Activated B cell treated with CpG ODN at 0.5 μM for 24 hours (primary cell): ENCODE measurements around the gene MAN1B1. TPM values are rescaled to one million over a fixed set of nuclear protein-coding genes. Genes with fewer than 3 reads are reported as not detected.

Experiments
- ATAC-seq: fragments of 200-7000 bp; cut with Tn5 transposase; one replicate; pipeline ENCODE4 v1.10.0; 2021; ENCODE audit warnings: low read depth, mild to moderate bottlenecking, moderate library complexity
- CTCF ChIA-PET: fragments of 350-600 bp; sonication (Branson Sonifier 250); formaldehyde crosslinking; loops from one replicate; lab custom pipeline; 2021; ENCODE audit warnings: antibody characterized with exemption; lab: Charles Lee
- POLR2A ChIA-PET: fragments of 350-600 bp; sonication (Branson Sonifier 250); formaldehyde crosslinking; loops from one replicate; lab custom pipeline; 2021; ENCODE audit warnings: antibody characterized with exemption; lab: Charles Lee
- DNase-seq: peaks from one replicate; pipeline ENCODE4 v3.0.0; 2022
- H3K27ac Mint-ChIP-seq: one replicate; pipeline ENCODE4 v1.8.0; 2020; ENCODE audit warnings: mixed read lengths
- H3K27me3 Mint-ChIP-seq: one replicate; pipeline ENCODE4 v1.8.0; 2021; ENCODE audit warnings: mixed read lengths
- H3K36me3 Mint-ChIP-seq: one replicate; pipeline ENCODE4 v1.8.0; 2021; ENCODE audit warnings: low read depth, mixed read lengths
- H3K4me1 Mint-ChIP-seq: one replicate; pipeline ENCODE4 v1.8.0; 2021; ENCODE audit warnings: mixed read lengths
- H3K4me3 Mint-ChIP-seq: one replicate; pipeline ENCODE4 v1.8.0; 2020; ENCODE audit warnings: mild to moderate bottlenecking, mixed read lengths
- H3K9me3 Mint-ChIP-seq: one replicate; pipeline ENCODE4 v1.8.0; 2020; ENCODE audit warnings: mixed read lengths
- intact Hi-C: fragments of 100-400 bp; cut with micrococcal nuclease; formaldehyde crosslinking; loops from one replicate; pipeline ENCODE4 v1.15.1; 2024
- total RNA-seq: library from RNA; stranded (reverse); gene quantifications from 2 replicates; pipeline ENCODE4 v1.2.3, GENCODE V29; 2022
- TF ChIP-seq, protein P1 (sequence below): fragments of 200-600 bp; IDR thresholded peaks from one replicate; pipeline ENCODE4 v1.8.0; 2022; ENCODE audit warnings: antibody characterized with exemption, mild to moderate bottlenecking

MAN1B1 gene
- total RNA-seq, 1 donor from 2014 or later, result 37.7 TPM

DNA sequence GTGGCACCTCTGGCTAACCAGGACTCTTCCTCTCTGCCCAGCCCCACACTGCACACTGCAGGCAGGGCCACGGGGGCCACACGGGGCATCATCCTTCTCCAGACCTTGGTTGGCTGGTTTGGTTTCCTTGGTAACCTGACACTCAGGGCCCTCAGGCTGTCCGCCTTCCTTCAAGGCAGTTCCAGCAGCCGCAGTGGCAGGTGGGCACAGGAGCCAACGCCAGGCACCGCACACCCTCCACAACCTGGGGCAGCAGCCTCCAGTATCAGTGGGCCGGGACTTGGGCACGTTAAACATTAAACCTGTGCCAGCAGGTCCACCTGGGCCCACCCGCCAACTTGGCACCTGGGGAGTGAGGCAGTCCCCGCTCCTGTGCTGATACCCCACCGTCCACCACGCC, 42.7 kb upstream of the MAN1B1 start:
- no peaks in the 10 kb centered on the region for H3K9me3 Mint-ChIP-seq
- peaks cover 16% of the 10 kb centered on the region for H3K4me1 Mint-ChIP-seq
- POLR2A ChIA-PET, result interaction anchor here (1.0 kb wide), 1 partner anchor 48 kb away, joined by 3 read pairs; the partner anchor contains the start of gene CLIC3
- intact Hi-C loops, result loop anchor here (10.0 kb wide), 1 partner anchor 81 kb away; no protein-coding TSS in a partner anchor
- H3K27me3 Mint-ChIP-seq, result peaks cover 24% of the 10 kb centered on the region
- DNase-seq (no peak), ATAC-seq (no peak)
- TF ChIP-seq, protein P1, sequence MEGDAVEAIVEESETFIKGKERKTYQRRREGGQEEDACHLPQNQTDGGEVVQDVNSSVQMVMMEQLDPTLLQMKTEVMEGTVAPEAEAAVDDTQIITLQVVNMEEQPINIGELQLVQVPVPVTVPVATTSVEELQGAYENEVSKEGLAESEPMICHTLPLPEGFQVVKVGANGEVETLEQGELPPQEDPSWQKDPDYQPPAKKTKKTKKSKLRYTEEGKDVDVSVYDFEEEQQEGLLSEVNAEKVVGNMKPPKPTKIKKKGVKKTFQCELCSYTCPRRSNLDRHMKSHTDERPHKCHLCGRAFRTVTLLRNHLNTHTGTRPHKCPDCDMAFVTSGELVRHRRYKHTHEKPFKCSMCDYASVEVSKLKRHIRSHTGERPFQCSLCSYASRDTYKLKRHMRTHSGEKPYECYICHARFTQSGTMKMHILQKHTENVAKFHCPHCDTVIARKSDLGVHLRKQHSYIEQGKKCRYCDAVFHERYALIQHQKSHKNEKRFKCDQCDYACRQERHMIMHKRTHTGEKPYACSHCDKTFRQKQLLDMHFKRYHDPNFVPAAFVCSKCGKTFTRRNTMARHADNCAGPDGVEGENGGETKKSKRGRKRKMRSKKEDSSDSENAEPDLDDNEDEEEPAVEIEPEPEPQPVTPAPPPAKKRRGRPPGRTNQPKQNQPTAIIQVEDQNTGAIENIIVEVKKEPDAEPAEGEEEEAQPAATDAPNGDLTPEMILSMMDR, result no peak
- no peaks in the 10 kb centered on the region for H3K36me3 Mint-ChIP-seq
- no peak overlapping the region for H3K27ac Mint-ChIP-seq
- CTCF ChIA-PET, result interaction anchor here (1.0 kb wide), 2 partner anchors 15 to 24 kb away, joined by 3 read pairs; no protein-coding TSS in a partner anchor
- no peak overlapping the region for H3K4me3 Mint-ChIP-seq

DNA sequence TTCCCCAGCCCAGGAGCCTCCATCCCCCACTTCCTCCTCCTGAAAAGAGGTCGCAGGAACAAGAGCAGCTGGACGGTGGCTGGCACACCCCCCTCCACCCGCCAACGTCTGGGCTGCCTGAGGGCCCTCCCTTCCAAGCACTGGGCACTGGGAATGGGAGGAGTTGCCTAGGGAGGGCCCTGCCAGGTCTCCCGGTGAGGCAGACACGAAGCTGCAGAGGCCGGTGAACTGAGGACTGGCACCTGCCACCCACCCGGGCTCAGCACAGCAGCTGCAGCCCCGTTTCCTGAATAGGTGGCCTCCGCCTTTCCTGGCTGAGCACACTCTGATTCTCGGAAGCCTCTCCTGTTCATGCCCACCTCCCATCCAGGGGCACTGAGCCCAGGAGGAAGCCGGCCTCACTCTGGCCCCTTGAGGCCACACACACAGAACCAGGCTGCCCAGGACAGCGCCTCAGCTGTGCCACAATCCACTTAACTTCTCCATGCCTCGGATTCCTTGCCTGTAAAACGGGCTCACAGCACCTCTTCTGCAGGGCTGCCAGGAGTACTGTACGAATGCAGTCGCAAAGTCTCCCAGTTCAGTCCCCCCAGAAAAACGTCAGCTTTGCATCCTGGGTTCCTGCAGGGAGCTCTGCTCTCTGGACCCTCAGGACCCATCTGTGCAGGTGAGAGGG, 42.1 kb upstream of the MAN1B1 start:
- no peak overlapping the region for H3K4me3 Mint-ChIP-seq
- H3K36me3 Mint-ChIP-seq, result no peaks in the 10 kb centered on the region
- ChIA-PET POLR2A (interaction anchor here (1.0 kb wide), 1 partner anchor 48 kb away, joined by 3 read pairs; the partner anchor contains the start of gene CLIC3), CTCF (interaction anchor here (1.0 to 1.3 kb wide), 3 partner anchors 9 to 23 kb away, joined by 3 to 7 read pairs (median 3); no protein-coding TSS in a partner anchor)
- ATAC-seq (no peak), DNase-seq (no peak)
- H3K27me3 Mint-ChIP-seq, result peaks cover 26% of the 10 kb centered on the region
- intact Hi-C loops, result loop anchor here (10.0 kb wide), 1 partner anchor 80 kb away; no protein-coding TSS in a partner anchor
- peaks cover 16% of the 10 kb centered on the region for H3K4me1 Mint-ChIP-seq
- no peak overlapping the region for H3K27ac Mint-ChIP-seq
- TF ChIP-seq, protein P1, result no peak
- no peaks in the 10 kb centered on the region for H3K9me3 Mint-ChIP-seq

DNA sequence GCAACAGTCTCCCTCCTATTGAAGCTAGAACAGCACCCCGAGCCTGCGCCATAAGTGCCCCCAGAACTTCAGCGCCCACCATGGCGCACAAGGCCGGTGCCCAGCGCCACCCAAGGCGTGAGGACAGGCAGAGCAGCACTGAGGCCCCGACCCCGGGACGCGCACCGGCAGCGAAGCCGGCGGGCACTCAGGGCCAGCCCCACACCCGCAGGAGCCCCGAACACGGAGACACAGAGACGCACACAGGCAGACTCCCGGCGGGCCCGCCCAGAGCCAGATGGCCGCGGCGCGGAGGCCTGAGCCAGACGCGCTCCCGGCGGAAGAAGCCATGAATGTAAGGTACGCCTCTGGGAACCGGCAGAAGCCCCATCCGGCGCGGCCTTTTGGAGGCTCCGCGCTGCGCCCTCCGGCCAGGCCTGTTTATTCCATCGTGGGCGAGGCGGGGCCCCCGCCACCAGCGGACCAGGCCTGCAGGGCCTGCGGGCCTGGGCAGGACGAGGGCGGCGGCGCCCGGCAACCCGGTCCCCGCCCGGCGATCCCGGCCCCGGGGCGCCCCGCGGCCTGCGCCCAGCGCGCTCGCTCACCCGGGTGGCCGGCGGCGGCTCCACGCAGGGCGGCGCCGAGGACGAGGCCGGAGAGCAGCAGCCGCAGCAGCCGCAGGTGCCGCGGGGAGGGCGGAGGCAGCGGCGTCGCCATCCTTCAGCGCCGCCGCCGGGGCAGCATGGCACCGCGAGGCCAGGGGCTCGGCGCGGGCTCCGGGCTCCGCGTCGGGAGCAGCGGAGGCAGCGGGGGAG, 41.3 kb upstream of the MAN1B1 start:
- DNase-seq (no peak), ATAC-seq (no peak)
- Mint-ChIP-seq H3K4me1 (peaks cover 16% of the 10 kb centered on the region), H3K27me3 (peaks cover 33% of the 10 kb centered on the region), H3K9me3 (no peaks in the 10 kb centered on the region), H3K27ac (no peak overlapping the region), H3K4me3 (no peak overlapping the region), H3K36me3 (no peaks in the 10 kb centered on the region)
- TF ChIP-seq, protein P1, result no peak
- CTCF ChIA-PET, result interaction anchor here (1.3 kb wide), 1 partner anchor 10 kb away, joined by 7 read pairs; no protein-coding TSS in a partner anchor
- intact Hi-C loops, result loop anchor here (1.0 to 10.0 kb wide), 4 partner anchors 22 to 191 kb away; partner anchors contain the start of gene RNF224
- POLR2A ChIA-PET, result interaction anchor here (1.0 kb wide), 1 partner anchor 49 kb away, joined by 3 read pairs; the partner anchor contains the start of gene CLIC3

DNA sequence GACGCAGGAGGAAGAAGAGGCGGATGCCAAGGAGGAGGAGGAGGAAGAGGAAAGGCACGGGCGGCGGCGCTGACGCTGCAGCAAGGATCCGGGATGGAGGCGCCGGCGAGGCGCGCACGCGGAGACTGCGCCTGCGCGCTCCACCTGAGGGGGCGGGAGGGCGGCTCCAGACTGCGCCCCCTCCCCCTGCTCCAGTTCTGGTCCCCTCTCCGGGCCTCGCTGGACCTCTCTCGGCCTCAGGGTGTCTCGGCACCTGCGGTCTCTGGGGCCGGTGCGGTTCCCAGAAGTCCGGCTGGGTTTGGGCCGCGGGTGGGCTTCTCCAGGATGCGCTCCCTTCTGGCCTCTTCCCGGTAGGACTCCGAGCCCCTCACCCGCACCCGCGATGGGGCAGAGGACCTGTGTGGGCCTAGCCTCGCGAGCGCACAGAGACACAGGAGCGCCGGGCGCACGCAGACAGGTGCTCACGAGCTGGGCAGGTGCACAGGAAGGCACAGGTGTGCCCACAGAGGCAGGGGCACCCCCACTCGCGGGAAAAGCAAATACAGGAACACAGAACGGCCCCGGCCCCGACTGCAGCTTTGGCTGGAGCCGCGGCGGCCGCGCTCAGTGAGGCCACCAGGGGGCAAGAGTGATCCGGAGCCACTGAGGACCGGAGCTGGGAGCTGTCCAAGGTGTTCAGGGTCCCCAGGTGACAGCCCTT, 40.5 kb upstream of the MAN1B1 start, which contains the start of gene NPDC1:
Gene NPDC1, minus strand, starts transcription at position 90 of the 700 bp plus-strand sequence. CDS start 188 bp downstream, outside the sequence.
- POLR2A ChIA-PET, result interaction anchor here (0.6 to 1.5 kb wide), 18 partner anchors 11 to 841 kb away, joined by 3 to 14 read pairs (median 4); partner anchors contain the start of genes AJM1, FUT7, LHX3 and MAN1B1
- peaks cover 16% of the 10 kb centered on the region for H3K4me1 Mint-ChIP-seq
- peaks cover 34% of the 10 kb centered on the region for H3K27me3 Mint-ChIP-seq
- TF ChIP-seq, protein P1, result peak; percentile 72
- CTCF ChIA-PET, result interaction anchor here (0.6 to 3.1 kb wide), 34 partner anchors 10 to 542 kb away, joined by 3 to 21 read pairs (median 4); partner anchors contain the start of genes AJM1, CYSRT1, FUT7 and LCN8
- H3K27ac Mint-ChIP-seq, result no peak within 1 kb of the TSS
- no peaks in the 10 kb centered on the region for H3K36me3 Mint-ChIP-seq
- peak; percentile 93 for ATAC-seq
- intact Hi-C loops, result loop anchor here (1.0 to 10.0 kb wide), 4 partner anchors 21 to 190 kb away; partner anchors contain the start of gene RNF224
- no peaks in the 10 kb centered on the region for H3K9me3 Mint-ChIP-seq
- peak; percentile 76 for DNase-seq
- peak within 1 kb of the TSS; percentile 2 for H3K4me3 Mint-ChIP-seq
